Colonic mucosa (tissue), 4 donors: ENCODE measurements around the gene FGFR3. TPM values are rescaled to one million over a fixed set of nuclear protein-coding genes. Genes with fewer than 3 reads are reported as not detected.

Experiments used
- DNase-seq: peaks from one replicate; pipeline ENCODE4 v3.0.0-alpha.2; 2020
- H3K27ac ChIP-seq: fragments of 200-600 bp; one replicate; pipeline ENCODE4 v1.8.0; 2021
- H3K27me3 ChIP-seq: fragments of 200-600 bp; one replicate; pipeline ENCODE4 v1.8.0; 2021
- H3K36me3 ChIP-seq: fragments of 200-600 bp; one replicate; pipeline ENCODE4 v1.8.0; 2021
- H3K4me1 ChIP-seq: fragments of 200-600 bp; one replicate; pipeline ENCODE4 v1.8.0; 2021; ENCODE audit warnings: mild to moderate bottlenecking
- H3K4me3 ChIP-seq: fragments of 200-600 bp; one replicate; pipeline ENCODE4 v1.8.0; 2021
- H3K9ac ChIP-seq, 2 donors: one replicate each; pipeline ENCODE4 v1.7.0; 2013; ENCODE audit warnings: control low read depth in 2 of 2, low read depth in 2 of 2, low read length in 2 of 2
- H3K9me3 ChIP-seq: fragments of 200-600 bp; one replicate; pipeline ENCODE4 v1.8.0; 2021
- intact Hi-C: fragments of 100-400 bp; cut with DNase I; formaldehyde crosslinking; loops from one replicate; pipeline ENCODE4 v1.14.1; 2022
- total RNA-seq, 2 donors: library from RNA; stranded (reverse); fragmentation: NEBNext Ultra II Directional in 1 of 2; extraction: Animal tissue kit (Norgen Biotek cat#: 25700) in 1 of 2; gene quantifications; one replicate each; pipeline ENCODE4 v1.2.1, GENCODE V29; 2021
- TF ChIP-seq, protein P1 (sequence below): fragments of 200-600 bp; IDR thresholded peaks from one replicate; pipeline ENCODE4 v1.8.0; 2022; ENCODE audit warnings: antibody characterized with exemption, mild to moderate bottlenecking
- donor health status: healthy.
- donor health status: DM: no; HTN: no; CAD: no.
- donor health status: DM: no; HTN: no; CAD: no.

FGFR3 gene
- total RNA-seq, 2 donors from 2014 or later, result 32.3 to 52.9 TPM

DNA sequence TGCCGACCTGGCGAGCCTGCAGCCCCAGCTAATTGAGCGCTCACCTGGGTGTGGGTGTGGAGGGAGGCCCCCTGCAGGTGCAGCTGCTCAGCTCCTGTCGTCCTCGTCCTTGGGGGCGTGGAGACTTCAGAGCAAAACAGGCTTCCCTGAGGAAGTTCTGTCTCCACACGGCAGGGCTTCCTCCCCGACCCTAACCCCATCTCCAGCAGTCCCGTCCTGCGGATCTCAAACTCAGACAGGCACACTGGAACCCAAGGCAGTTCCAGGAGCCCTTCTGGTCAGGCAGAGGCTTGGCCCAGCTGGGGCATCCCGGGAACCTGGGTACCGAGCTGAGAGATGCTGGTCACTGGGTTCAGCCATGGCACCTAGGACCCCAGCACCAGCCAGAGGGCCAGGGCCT lies 47.4 kb upstream of the FGFR3 start:
- DNase-seq, result no peak
- Histone ChIP-seq H3K27ac (no peak overlapping the region), H3K9me3 (no peaks in the 10 kb centered on the region), H3K36me3 (no peaks in the 10 kb centered on the region), H3K4me1 (no peaks in the 10 kb centered on the region), H3K27me3 (no peaks in the 10 kb centered on the region), H3K4me3 (no peak overlapping the region), H3K9ac (no peak overlapping the region)
- TF ChIP-seq, protein P1, sequence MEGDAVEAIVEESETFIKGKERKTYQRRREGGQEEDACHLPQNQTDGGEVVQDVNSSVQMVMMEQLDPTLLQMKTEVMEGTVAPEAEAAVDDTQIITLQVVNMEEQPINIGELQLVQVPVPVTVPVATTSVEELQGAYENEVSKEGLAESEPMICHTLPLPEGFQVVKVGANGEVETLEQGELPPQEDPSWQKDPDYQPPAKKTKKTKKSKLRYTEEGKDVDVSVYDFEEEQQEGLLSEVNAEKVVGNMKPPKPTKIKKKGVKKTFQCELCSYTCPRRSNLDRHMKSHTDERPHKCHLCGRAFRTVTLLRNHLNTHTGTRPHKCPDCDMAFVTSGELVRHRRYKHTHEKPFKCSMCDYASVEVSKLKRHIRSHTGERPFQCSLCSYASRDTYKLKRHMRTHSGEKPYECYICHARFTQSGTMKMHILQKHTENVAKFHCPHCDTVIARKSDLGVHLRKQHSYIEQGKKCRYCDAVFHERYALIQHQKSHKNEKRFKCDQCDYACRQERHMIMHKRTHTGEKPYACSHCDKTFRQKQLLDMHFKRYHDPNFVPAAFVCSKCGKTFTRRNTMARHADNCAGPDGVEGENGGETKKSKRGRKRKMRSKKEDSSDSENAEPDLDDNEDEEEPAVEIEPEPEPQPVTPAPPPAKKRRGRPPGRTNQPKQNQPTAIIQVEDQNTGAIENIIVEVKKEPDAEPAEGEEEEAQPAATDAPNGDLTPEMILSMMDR, result no peak
- intact Hi-C loops, result loop anchor here (2.0 to 5.0 kb wide), 2 partner anchors 65 to 152 kb away; no protein-coding TSS in a partner anchor

- H3K4me1 ChIP-seq, result no peaks in the 10 kb centered on the region
- no peaks in the 10 kb centered on the region for H3K27me3 ChIP-seq
- H3K27ac ChIP-seq, result no peak overlapping the region
- no peaks in the 10 kb centered on the region for H3K9me3 ChIP-seq
- DNase-seq, result peak; percentile 75
- intact Hi-C loops, result loop anchor here (2.0 to 5.0 kb wide), 2 partner anchors 65 to 151 kb away; no protein-coding TSS in a partner anchor
- H3K9ac ChIP-seq, result no peak overlapping the region
- H3K4me3 ChIP-seq, result no peak overlapping the region
- no peaks in the 10 kb centered on the region for H3K36me3 ChIP-seq
- TF ChIP-seq, protein P1, result peak; percentile 74
Observed at GRCh38 chr4:1746265-1746691, 46.8 kb upstream of the FGFR3 start.

GRCh38 chr4:1746919-1747602 lies 46.0 kb upstream of the FGFR3 start:
- TF ChIP-seq, protein P1, result no peak
- H3K27ac ChIP-seq, result no peak overlapping the region
- H3K9me3 ChIP-seq, result no peaks in the 10 kb centered on the region
- DNase-seq, result no peak
- no peaks in the 10 kb centered on the region for H3K27me3 ChIP-seq
- intact Hi-C loops, result loop anchor here (2.0 to 5.0 kb wide), 2 partner anchors 64 to 150 kb away; no protein-coding TSS in a partner anchor
- peaks cover 5% of the 10 kb centered on the region for H3K4me1 ChIP-seq
- no peak overlapping the region for H3K4me3 ChIP-seq
- no peaks in the 10 kb centered on the region for H3K36me3 ChIP-seq
- H3K9ac ChIP-seq, result no peak overlapping the region

DNA sequence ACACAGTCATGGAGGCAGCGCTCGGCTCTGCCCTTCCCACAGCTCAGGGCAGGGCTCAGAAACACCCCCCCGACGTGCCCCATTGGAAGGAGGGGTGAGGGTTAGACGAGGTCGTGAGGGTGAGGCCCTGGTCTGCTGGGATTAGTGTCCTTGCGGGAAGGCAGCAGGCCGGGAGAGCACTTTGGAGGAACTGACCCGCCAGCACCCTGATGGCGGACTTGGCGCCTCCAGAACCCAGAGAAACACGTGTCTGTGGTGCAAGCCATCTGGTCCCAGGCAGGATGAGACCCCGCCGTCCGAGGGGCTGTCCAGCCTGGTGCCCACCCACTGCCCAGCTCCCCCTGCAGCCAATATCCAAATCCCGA lies 45.5 kb upstream of the FGFR3 start:
- intact Hi-C loops, result loop anchor here (2.0 to 5.0 kb wide), 2 partner anchors 63 to 150 kb away; no protein-coding TSS in a partner anchor
- no peak for DNase-seq
- TF ChIP-seq, protein P1, result no peak
- H3K9me3 ChIP-seq, result no peaks in the 10 kb centered on the region
- H3K4me3 ChIP-seq, result no peak overlapping the region
- no peaks in the 10 kb centered on the region for H3K36me3 ChIP-seq
- no peak overlapping the region for H3K9ac ChIP-seq
- H3K27me3 ChIP-seq, result no peaks in the 10 kb centered on the region
- peaks cover 10% of the 10 kb centered on the region for H3K4me1 ChIP-seq
- no peak overlapping the region for H3K27ac ChIP-seq

GRCh38 chr4:1748465-1748995 lies 44.6 kb upstream of the FGFR3 start:
- intact Hi-C loops, result loop anchor here (5.0 kb wide), 1 partner anchor 149 kb away; no protein-coding TSS in a partner anchor
- H3K27ac ChIP-seq, result no peak overlapping the region
- no peaks in the 10 kb centered on the region for H3K36me3 ChIP-seq
- no peaks in the 10 kb centered on the region for H3K27me3 ChIP-seq
- peaks cover 13% of the 10 kb centered on the region for H3K4me1 ChIP-seq
- H3K9ac ChIP-seq, result no peak overlapping the region
- peak; percentile 79 for DNase-seq
- no peaks in the 10 kb centered on the region for H3K9me3 ChIP-seq
- no peak overlapping the region for H3K4me3 ChIP-seq
- TF ChIP-seq, protein P1, result peak; percentile 84
